Peyer's patch (tissue), 4 donors: ENCODE measurements around the gene EEF2. TPM values are rescaled to one million over a fixed set of nuclear protein-coding genes. Genes with fewer than 3 reads are reported as not detected.
"Not testable (repeated sequence)": the region's sequence is repeated elsewhere in the genome, so short reads cannot be mapped to it uniquely, and the experiment has no call there.

ENCODE experiments used
- DNase-seq, 3 donors: peaks; one replicate each; pipeline ENCODE4 v3.0.0-alpha.2; 2017 to 2019
- H3K27ac ChIP-seq, 4 donors: fragments of 200-600 bp; sonication (generic); one replicate each; pipeline ENCODE4 v1.5.1; 2016 to 2019
- H3K27me3 ChIP-seq, 2 donors: fragments of 200-600 bp; sonication (generic); one replicate each; pipeline ENCODE4 v1.5.1; 2019
- H3K36me3 ChIP-seq, 3 donors: fragments of 200-600 bp; sonication (generic); one replicate each; pipeline ENCODE4 v1.5.1; 2016 to 2019
- H3K4me1 ChIP-seq, 4 donors: fragments of 200-600 bp; sonication (generic); one replicate each; pipeline ENCODE4 v1.5.1; 2016 to 2019
- H3K4me3 ChIP-seq, 4 donors: fragments of 200-600 bp; sonication (generic); 1 replicate in 3 of 4; 2 replicates in 1 of 4; pipeline ENCODE4 v1.5.1; 2016 to 2019; ENCODE audit warnings: mild to moderate bottlenecking in 1 of 4
- H3K9me3 ChIP-seq, 4 donors: fragments of 200-600 bp; sonication (generic); one replicate each; pipeline ENCODE4 v1.5.1; 2016 to 2019; ENCODE audit warnings: mild to moderate bottlenecking in 1 of 4
- POLR2A ChIP-seq, 2 donors: fragments of 450-650 bp; IDR thresholded peaks; one replicate each; pipeline ENCODE4 v1.5.1; 2017; ENCODE audit warnings: antibody characterized with exemption in 2 of 2, mild to moderate bottlenecking in 2 of 2, moderate library complexity in 2 of 2
- total RNA-seq, 4 donors: library from RNA; depleted of rRNA; stranded (reverse); fragments of >200 nt; gene quantifications; one replicate each; pipeline ENCODE4 v1.1.0, GENCODE V29; 2016
- TF ChIP-seq, protein P1 (sequence below), 6 experiments: fragments of 450-650 bp in 4 of 6; fragments of 200-600 bp in 2 of 6; sonication (generic) in 1 of 6; IDR thresholded peaks; one replicate each; pipeline ENCODE4 v1.5.1; 2017 to 2019; ENCODE audit warnings: antibody characterized with exemption in 6 of 6, mild to moderate bottlenecking in 3 of 6, moderate library complexity in 1 of 6

EEF2 gene
- total RNA-seq, 4 donors from 2014 or later: 914 to 1,425 (median 1,203) TPM

DNA sequence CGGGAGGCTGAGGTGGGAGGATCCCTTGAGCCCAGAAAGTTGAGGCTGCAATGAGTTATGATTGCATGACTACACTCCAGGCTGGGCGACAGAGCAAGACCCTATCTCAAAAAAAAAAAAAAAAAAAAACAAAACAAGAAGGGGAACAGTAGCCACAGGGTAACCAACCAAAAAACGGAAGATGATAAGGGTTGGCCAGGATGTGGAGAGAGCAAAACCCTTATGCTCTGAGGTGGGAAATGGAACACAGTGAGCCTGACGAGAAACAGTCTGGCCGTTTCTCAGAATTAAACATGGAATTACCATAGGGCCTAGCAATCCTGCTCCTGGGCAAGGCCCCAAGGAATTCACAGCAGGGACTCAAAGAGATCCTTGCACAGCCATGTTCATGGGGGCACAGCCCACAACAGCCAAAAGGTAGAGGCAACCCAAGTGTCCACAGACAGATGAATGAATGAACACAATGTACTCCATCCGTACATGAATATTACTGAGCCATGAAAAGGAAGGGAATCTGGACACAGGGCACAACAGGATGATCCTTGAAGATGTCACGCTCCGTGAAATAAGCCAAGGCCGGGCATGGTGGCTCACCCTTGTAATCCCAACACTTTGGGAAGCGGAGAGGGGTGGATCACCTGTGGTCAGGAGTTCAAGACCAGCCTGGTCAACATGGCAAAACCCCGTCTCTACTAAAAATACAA, 41.1 kb downstream of the EEF2 start:
- H3K4me1 ChIP-seq: no peaks in the 10 kb centered on the region
- TF ChIP-seq, protein P1, sequence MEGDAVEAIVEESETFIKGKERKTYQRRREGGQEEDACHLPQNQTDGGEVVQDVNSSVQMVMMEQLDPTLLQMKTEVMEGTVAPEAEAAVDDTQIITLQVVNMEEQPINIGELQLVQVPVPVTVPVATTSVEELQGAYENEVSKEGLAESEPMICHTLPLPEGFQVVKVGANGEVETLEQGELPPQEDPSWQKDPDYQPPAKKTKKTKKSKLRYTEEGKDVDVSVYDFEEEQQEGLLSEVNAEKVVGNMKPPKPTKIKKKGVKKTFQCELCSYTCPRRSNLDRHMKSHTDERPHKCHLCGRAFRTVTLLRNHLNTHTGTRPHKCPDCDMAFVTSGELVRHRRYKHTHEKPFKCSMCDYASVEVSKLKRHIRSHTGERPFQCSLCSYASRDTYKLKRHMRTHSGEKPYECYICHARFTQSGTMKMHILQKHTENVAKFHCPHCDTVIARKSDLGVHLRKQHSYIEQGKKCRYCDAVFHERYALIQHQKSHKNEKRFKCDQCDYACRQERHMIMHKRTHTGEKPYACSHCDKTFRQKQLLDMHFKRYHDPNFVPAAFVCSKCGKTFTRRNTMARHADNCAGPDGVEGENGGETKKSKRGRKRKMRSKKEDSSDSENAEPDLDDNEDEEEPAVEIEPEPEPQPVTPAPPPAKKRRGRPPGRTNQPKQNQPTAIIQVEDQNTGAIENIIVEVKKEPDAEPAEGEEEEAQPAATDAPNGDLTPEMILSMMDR (IDR thresholded peaks at IDR 0.05): no peak
- TF ChIP-seq POLR2A (IDR thresholded peaks at IDR 0.05): no peak
- no peaks in the 10 kb centered on the region for H3K27me3 ChIP-seq
- H3K4me3 ChIP-seq: no peak overlapping the region
- H3K27ac ChIP-seq: no peak overlapping the region
- H3K36me3 ChIP-seq: no peaks in the 10 kb centered on the region
- DNase-seq: no peak
- no peaks in the 10 kb centered on the region for H3K9me3 ChIP-seq

DNA sequence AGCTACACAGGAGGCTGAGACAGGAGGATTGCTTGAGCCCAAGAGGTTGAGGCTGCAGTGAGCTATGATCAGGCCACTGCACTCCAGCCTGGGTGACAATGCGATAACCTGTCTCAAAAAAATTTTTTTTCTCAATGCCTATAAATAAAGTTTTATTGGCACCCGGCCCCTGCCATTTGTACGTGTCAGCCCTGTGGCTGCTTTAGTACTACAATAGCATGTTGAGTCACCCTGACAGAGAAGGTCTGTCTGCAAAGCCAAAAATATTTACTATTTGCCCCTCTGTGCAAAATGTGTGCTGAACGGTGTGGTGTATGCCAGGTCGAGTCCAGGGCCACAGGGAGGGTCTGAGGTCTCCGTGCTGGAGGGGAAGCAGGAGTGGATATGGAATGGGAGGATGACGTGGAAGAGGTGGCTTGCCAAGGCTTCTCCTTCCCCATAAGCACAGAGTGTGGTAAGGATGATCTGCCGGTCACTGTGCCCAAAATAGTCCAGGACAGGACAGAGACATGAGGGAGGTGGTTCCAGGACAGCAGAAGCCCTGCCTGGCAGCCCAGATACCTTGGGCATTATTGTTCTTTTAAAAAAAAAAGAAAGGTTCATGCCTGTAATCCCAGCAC, 42.4 kb downstream of the EEF2 start:
- Histone ChIP-seq H3K27me3 (no peaks in the 10 kb centered on the region), H3K4me3 (no peak overlapping the region), H3K4me1 (no peaks in the 10 kb centered on the region), H3K36me3 (no peaks in the 10 kb centered on the region), H3K27ac (no peak overlapping the region), H3K9me3 (no peaks in the 10 kb centered on the region)
- no peak for DNase-seq
- TF ChIP-seq, protein P1 (IDR thresholded peaks at IDR 0.05): no peak
- TF ChIP-seq POLR2A (IDR thresholded peaks at IDR 0.05): no peak

DNA sequence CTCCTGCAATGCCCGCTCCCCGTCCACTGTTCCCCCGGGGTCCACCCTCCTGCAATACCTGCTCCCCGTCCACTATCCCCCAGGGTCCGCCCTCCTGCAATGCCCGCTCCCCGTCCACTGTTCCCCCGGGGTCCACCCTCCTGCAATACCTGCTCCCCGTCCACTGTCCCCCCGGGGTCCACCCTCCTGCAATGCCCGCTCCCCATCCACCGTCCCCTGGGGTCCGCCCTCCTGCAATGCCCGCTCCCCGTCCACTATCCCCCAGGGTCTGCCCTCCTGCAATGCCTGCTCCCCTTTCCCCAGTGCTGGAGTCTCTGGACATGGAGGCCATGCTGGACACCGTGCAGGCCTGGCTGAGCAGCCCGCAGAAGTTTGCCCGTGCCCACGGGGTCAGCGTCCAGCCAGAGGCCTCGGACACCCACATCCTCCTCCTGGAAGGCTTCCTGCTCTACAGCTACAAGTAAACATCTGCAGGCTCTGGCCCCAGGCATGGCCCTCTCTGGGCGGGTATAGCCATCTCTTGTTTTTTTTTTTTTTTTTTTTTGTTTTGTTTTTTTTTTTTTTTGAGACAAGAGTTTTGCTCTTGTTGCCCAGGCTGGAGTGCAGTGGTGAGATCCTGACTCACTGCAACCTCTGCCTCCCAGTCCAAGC, 46.8 kb downstream of the EEF2 start:
- DNase-seq, H3K4me3 ChIP-seq, H3K4me1 ChIP-seq, H3K27ac ChIP-seq, H3K9me3 ChIP-seq, H3K27me3 ChIP-seq, H3K36me3 ChIP-seq: not testable (repeated sequence)

DNA sequence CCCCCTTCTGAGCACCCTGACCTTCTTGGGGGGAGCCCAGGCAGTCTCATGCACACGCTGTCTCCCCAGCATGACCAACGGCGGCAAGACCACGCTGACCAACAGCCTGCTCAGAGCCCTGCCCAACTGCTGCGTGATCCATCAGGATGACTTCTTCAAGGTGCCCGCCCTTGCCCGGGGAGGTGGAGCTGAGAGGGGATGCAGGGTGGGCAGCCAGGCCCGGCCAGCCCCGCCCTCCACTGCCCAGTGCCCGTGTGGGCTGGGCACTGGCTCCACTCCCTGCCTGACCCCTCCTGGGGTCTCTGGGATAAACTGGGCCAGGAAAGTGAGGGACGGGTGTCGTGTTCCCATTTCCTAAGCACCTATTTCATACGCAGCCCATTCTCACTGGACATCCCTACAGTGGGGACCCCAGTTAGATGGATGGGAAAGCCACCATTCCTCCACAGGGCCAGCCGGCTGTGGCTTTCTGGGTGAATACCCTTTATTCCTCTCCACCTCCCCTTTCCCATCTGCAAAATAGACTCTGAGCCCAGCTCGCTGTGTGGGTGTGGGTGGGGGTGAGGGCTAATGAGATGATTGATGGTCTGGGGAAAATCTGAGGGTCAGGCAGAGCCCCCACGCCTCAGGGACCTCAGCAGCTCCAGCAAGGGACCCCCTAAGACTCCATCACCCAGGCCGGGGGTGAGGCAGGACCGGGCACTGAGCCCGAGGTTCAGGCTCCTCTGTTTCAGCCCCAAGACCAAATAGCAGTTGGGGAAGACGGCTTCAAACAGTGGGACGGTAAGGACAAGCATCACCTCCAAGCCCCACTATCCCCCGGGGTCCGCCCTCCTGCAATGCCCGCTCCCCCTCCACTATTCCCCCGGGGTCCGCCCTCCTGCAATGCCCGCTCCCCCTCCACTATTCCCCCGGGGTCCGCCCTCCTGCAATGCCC, 48.5 kb downstream of the EEF2 start:
- Histone ChIP-seq H3K27me3 (peaks cover 0 to 6% of the 10 kb centered on the region in 2 donors), H3K27ac (no peak overlapping the region), H3K36me3 (no peaks in the 10 kb centered on the region), H3K4me1 (peaks cover 0 to 5% (median 0%) of the 10 kb centered on the region in 4 donors), H3K9me3 (no peaks in the 10 kb centered on the region), H3K4me3 (no peak overlapping the region)
- DNase-seq: no peak
- TF ChIP-seq, protein P1 (IDR thresholded peaks at IDR 0.05): no peak
- no peak for TF ChIP-seq POLR2A (IDR thresholded peaks at IDR 0.05)

DNA sequence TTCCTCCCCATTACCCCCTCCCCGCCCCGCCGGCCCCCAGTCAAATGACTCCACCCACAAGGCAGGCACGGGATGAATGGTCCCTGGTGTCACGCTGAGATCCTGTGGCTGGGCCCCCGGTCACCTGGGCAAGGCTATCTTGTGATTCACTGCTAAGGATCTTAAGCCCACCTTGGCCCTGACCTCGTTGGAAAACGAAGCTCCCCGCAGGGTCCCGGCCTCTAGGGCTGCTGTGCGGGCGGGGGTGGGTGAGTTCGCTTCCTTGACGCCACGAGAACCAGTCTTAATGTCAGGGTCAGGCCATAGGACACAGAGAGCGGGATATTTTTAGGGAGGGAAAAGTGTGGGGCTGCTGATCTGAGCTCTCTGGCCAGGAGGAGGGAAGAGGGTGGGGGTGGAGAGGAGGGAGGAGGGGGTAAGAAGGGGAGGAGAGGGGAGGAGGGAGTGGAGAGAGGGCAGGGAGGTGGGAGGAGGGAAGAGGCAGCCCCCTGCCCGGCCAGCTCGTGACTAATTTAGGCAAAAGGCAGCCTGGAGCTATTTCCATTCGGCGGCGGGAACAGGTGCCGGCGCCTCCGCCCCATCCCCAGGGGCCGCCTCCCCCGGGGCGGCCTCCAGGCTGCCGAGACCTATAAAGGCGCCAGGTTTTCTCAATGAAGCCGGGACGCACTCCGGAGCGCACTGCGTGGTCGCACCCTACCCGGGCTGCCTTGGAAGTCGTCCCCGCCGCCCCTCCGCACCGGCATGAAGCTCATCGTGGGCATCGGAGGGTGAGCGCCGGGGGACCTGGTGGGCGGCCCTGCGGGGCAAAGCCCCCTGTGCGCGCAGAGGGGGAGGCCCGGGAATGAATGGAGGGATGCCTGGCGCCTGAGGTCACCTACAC, 52.1 kb downstream of the EEF2 start, which contains the start of gene NMRK2:
Gene NMRK2, plus strand, starts transcription at position 139 of the 880 bp plus-strand sequence. Its CDS starts 603 bp downstream, at position 742.
- no peaks in the 10 kb centered on the region for H3K9me3 ChIP-seq
- H3K4me3 ChIP-seq: no peak within 1 kb of the TSS
- DNase-seq: no peak
- H3K4me1 ChIP-seq: peaks cover 0 to 5% (median 0%) of the 10 kb centered on the region in 4 donors
- no peak for TF ChIP-seq POLR2A (IDR thresholded peaks at IDR 0.05)
- TF ChIP-seq, protein P1 (IDR thresholded peaks at IDR 0.05): no peak
- no peaks in the 10 kb centered on the region for H3K36me3 ChIP-seq
- H3K27ac ChIP-seq: no peak within 1 kb of the TSS
- H3K27me3 ChIP-seq: peaks cover 0 to 6% of the 10 kb centered on the region in 2 donors
